ENCODE measurements around the gene SMIM26. TPM values are rescaled to one million over a fixed set of nuclear protein-coding genes. Genes with fewer than 3 reads are reported as not detected.

The SMIM26 gene, protein sequence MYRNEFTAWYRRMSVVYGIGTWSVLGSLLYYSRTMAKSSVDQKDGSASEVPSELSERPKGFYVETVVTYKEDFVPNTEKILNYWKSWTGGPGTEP
- 222 and 278 TPM in 2 replicates for total RNA-seq (2014; rRNA removed; shearing (Covaris generic))

DNA sequence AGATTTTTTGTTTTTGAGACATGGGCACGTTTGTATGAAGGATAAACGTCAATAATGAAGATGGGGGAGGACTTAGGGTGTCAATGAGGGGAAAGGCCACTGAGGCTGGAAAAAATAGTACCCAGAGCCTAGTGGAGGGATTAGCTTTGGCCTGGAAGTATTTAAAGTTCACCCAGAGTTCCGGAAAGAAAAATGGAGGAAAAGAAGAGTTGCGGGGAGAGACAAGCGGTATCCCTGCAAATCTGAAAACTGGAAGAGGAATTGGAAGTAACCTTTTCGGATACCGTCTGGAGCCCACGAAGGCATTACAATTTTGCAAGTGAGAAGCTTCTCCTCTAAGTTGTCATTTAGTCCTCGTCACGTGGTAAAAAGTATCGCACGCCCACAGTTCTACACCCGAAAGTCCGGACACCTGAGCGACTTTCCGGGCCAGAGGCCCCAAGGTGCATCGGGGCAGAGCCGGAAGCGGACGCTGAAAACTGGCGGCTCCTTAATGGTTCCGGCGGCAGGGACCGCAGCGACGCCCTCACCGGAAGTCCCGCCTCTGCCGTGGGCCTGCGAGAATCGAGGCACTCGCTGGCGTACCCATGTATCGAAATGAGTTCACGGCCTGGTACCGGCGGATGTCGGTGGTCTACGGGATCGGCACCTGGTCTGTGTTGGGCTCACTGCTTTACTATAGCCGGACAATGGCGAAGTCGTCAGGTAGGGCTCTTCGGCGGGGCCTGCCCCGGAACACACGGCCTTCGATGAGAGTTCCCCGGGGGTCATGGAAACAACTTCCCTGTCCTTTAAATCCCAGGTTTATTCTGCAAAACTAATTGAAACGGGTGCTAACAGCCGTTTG is at the start of gene SMIM26:
Gene SMIM26, plus strand, starts transcription at position 541 of the 847 bp plus-strand sequence. Its CDS starts 47 bp downstream, at position 588.
- DNase-seq (ENCODE audit: low read depth): peak; percentile 97

DNA sequence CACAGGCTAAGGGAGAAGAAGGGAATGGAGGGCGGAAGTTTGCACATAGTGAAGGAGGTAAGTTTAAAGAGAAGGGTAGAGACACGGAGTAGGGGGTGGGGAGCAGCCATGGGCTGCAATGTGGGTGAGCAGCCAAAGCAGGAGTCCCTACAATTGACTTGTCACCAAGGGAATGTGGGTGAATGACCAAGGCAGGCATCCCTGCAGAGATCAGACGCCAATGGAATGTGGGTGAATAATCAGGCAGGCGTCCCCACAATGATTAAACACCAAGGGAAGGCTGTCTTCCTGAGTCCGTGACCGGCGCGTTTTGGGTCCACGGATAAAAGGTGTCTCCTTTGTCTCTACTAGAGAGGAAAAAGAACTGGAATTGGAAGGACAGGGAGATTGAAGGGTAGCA is 45.2 kb upstream of the SMIM26 start:
- peak; percentile 77 for DNase-seq (ENCODE audit: low read depth)

DNA sequence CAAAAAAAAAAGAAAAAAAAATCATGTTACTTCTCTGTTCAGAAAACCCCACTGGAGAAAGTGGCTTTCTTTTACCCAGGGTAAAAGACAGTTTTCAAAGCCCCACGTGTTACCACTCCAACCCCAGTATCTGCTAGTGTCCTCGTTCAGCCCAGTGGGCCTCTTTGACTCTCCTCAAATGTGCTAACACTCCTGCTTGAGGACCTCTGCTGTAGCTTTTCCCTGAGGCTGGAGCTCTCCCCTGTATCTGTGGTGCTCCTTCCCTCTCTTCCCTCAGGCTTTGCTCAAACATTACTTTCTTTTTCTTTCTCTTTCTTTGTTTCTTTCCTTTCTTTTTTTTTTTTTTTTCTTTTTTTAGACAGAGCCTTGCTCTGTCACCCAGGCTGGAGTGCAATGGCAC is 44.2 kb upstream of the SMIM26 start:
- DNase-seq (ENCODE audit: low read depth): no peak

DNA sequence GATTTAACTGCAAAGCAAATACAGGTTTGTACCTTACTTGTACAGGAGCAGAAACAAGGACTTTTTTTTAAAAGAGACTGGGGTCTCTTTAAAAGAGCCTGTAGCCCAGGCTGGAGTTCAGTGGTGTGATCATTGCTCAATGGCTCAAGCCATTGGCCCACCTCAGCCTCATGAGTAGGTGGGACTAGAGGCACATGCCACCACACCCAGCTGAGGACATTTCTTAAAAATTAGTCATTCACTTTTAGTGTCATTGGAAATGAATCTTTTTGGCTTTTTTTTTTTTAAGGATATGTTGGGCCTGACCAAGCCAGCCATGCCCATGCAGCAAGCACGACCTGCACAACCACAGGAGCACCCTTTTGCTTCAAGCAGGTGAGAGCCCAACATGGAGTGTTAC is 42.6 kb upstream of the SMIM26 start:
- DNase-seq (ENCODE audit: low read depth): peak; percentile 79

DNA sequence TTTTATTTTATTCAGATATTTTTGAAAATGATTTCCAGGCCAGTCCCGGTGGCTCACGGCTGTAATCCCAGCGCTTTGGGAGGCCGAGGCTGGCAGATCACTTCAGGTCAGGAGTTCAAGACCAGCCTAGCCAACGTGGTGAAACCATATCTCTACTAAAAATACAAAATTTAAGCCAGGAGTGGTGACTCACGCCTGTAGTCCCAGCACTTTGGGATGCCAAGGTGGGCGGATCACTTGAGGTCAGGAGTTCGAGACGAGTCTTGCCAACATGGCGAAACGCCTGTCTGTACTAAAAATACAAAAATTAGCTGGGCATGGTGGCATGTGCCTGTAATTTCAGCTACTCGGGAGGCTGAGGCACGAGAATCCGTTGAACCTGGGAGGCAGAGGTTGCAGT is 40.5 kb upstream of the SMIM26 start:
- peak; percentile 51 for DNase-seq (ENCODE audit: low read depth)

DNA sequence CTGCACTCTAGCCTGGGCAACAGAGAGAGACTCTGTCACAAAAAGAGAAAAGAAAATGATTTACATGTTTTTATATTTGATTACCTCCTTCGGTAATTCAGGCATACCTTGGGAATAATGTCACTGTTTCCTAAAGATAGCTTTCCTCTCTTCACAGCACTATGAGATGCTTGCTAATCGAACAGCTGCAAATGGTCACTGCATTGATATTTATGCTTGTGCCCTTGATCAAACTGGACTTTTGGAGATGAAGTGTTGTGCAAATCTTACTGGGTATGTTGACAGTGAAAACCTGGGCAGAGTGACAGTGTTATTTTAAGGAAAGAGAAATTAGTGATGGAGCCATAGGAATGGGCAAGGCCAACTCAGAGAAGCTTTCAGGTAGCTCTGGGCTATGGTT is 39.9 kb upstream of the SMIM26 start:
- no peak for DNase-seq (ENCODE audit: low read depth)

DNA sequence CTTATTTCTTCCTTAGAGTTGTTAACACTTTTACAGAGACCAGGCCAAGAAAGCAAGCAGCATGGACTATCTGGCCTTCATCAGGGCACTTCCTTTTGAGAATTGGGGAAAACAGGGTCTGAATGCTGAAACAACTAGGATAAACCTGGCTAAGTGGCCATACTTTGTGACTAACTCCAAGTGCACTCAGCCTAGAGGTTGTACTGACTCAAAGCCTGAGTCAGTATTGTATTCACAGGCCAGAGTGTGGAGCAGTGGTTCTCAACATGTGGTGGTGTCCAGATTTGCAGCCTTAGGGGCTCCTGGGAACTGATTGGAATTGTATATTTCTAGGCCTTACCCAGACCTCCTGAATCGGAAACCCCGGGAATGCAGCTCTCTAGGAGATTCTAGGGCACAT is 39.4 kb upstream of the SMIM26 start:
- peak; percentile 70 for DNase-seq (ENCODE audit: low read depth)

DNA sequence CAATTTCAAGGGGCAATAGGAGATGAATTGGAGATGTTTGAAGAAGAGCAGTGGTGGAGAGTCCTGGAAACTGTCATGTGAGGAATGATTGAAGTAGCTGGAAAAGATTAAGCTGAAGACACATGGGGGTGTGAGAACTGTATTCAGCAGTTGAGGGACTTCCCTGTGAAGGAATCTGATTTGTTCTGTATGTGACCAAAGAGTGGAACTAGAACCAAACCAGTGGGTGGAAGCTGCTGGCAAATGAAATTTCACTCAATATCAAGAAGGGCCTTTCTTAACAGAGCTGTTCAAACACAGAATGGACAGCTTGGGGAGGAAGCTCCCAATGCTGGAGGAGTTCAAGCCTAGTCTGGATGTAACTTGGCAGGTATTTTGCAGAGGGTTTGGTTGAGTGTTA is 38.2 kb upstream of the SMIM26 start:
- no peak for DNase-seq (ENCODE audit: low read depth)

DNA sequence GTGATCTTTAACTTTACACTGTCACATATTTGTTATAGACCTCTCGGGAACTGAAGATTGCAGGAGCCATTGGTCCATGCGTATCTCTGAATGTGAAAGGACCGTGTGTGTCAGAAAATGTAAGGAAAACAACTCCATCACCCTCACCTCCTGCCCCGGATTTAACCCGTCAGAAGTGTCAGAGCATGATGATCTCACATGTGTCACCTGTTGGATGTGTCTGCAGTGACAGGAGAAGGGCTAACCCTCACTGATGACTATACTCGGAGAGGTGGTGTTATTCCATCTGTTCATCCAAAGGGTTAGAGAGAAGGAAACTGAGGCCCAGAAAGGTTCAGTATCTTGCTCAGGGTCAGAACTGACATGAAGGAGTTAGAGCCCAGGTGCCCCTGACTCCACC is 34.6 kb upstream of the SMIM26 start:
- DNase-seq (ENCODE audit: low read depth): no peak

DNA sequence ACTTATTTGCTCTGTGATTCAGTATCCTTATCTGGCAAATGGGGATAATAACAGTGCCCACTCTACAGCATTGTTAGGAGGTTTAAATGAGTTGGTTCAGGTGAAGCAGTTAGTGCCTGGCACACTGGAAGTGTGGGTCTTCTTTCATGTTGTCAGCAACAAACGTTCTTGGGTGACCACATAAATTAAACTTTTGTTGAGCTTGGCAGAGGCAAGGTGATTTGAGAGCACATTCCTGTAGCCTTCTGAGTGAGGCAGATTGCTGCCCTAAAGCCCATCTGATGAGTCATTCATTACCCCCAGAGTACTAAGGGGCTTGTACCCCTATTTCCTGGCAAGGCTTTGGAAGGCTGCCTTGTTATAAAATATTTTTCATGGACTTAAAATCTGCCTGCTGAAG is 33.7 kb upstream of the SMIM26 start:
- peak; percentile 41 for DNase-seq (ENCODE audit: low read depth)

DNA sequence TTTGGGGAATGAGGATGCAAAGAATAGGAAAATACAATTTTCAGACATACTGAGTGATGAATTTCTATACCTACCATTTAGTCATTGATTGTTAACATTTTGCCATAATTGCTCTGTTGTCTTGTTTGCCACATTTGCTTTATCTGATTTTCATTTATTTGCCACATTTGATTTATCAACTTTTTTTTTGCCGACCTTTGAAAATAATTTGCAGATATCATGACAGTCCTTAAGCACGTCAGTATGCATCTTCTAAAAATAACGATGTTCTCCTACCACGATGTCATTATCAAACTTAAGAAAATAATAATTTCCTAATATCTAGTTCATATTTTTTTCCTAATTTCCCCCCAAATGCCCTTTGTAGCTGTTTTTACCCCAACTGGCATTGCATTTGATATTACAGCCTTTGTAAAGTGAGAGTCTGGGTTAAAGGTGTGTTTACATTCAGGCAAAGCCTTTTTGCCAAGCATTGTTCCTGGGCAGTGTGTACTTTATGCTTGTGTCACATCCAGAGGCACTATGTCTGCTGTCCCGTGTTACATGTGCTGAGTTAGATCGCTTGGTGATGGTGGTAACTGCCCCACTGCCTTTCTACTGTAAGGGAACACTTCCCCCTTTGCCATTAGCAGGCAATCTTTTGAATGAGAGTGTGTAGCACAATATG is 33.1 kb upstream of the SMIM26 start:
- DNase-seq (ENCODE audit: low read depth): no peak

DNA sequence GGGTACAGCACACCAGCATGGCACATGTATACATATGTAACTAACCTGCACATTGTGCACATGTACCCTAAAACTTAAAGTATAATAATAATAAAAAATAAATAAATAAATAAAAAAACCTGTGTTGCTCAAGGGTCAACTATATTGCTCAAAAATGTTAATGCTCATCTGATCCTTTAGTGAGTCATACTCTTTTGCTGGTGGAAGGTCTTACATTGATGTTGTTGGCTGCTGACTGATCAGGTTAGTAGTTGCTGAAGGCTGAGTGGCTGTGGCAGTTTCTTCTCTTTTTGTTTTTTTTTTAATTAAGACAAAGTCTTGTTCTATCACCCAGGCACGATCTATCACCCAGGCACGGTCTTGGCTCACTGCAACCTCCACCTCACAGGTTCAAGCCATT is 29.6 kb upstream of the SMIM26 start:
- DNase-seq (ENCODE audit: low read depth): peak; percentile 37

DNA sequence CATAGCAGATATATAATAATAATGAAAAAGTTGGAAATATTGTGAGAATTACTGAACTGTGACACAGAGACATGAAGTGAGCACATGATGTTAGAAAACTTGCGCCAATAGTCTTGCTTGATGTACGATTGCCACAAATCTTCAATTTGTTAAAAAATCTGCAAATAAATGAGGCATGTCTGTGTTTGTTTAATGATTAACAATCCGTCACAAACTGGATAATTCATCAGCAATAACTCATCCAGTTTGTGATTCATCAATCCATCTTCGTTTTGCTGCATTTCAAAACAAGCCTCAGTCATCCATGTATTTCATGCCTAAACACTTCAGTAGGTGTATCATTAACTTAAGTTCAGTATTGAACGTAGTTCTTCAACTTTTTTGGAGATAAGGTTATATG is 25.5 kb upstream of the SMIM26 start:
- no peak for DNase-seq (ENCODE audit: low read depth)

DNA sequence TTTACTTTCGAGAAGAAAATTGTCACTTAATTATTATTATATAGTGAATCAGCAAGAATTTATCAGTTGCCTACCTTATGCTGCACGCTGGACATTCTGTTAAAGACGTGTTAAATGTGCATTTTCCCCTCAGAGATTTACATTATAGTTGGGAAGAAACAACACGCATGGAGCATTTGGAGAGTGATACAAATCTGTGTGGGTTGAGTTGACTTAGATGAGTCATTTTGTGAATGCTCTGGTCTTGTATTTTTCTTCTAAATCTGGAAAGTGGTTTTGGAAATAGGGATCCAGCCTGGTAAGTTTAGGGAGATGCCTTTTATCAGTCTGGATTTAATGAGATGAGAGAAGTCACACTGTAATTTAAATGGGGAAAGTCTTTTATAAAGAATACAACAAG is 24.0 kb upstream of the SMIM26 start:
- DNase-seq (ENCODE audit: low read depth): no peak

DNA sequence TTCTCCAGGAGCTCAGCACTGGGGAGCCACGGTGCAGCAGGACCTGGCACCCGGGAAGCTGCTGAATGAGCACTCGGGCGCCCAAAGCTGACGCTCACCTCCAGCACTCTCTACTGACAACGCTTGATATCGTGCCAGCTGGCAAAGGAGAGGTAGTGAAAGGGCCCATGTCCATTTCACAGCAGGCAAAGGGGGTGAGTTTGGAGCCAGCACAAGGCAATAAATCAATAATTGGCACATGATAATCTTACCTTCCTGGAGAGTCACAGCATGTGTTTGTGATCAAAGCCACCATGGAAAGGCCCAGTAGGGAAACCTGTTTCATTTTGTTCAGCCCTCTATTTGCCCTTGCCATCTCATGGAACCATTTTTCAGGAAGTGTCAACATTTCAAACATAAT is 23.3 kb upstream of the SMIM26 start:
- no peak for DNase-seq (ENCODE audit: low read depth)

DNA sequence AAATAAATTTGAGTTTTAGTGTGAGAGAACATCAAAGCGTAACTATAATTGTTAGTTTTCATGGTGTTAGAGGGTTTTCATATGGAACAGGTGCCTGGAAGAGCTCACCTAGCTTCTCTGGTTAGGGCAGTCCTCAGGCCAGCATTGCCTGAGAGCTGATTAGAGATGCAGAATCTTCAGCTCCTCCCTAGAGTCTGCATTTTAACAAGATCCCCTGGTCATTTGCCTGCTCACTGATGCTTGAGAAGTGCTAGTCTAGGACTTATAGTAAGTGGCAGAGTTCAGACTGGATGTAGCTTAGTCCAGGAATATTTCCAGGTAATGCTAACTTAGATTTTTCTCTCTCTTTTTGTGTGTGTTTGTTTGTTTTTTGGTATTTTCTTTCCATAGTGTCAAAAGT is 21.7 kb upstream of the SMIM26 start:
- no peak for DNase-seq (ENCODE audit: low read depth)

DNA sequence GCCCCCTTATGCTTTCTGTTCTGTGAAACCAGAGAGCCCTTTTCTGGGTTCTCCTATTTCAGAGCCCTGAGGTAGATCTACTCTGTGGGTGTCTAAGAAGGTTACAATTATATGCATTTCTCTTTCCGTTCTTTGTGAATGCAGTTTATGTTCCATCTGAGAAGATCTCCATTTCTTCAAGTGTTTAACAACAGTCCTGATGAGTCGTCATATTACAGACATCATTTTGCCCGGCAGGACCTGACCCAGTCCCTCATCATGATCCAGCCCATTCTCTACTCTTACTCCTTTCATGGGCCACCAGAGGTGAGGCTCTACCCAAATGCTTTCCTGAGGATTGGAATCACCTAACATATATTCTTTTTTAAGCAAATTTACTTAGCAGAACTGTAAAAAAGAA is 18.8 kb upstream of the SMIM26 start:
- DNase-seq (ENCODE audit: low read depth): no peak

DNA sequence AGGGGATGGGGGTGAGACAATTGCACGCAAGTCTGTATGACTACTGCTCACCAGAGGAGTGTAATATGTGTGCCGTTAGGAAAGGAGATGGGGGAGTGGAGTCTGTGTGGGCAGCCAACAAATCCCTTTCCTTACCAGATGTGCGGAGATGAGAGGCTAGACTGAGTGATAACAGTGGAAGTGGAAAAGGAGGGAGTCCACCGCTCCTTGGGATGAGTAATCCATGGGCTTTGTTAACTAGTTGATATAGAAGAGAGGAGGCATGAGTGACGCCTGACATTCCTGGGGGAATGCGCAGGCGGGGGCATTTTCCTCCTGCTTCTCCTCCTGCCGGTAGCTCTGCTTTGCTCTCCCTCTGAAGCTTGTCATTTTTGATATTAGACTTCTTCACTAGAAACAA is 13.5 kb upstream of the SMIM26 start:
- DNase-seq (ENCODE audit: low read depth): no peak

DNA sequence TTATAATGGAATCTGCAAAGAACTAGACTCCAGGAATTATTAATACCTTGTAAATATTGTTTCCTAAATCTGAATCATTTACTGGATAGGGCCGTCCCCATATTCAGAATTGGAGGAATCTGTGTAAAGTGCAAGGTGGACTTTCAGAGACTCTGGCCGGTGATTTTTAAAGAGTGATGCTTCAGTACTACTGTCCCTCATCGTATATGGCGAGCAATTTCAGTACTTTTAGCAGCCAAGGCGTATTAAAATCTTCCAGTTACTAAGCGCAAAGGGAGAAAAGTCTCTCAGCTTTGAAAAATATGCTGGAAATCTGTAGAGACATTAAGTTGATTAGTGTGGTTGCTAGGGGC is 483 bp downstream of the SMIM26 start:
- no peak for DNase-seq (ENCODE audit: low read depth)

DNA sequence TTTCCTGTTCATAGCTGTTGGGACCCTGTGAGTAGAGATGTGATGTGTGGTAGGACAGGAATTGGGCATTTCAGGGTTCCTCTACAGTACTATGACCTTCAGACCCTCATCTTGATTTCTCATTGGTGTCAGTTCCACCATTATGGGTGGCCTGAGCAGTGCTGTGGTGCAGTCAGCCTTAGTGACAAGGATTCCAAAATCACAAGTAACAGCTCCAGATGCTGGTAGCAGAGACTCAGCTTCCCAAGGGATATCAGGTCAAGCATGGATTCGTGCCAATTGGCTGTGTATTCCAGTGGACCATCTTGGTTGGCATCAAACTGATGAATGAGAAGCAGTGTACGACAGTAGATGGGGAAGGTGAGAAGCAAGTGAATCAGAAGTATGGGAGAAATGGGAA is 3.8 kb downstream of the SMIM26 start:
- DNase-seq (ENCODE audit: low read depth): no peak

DNA sequence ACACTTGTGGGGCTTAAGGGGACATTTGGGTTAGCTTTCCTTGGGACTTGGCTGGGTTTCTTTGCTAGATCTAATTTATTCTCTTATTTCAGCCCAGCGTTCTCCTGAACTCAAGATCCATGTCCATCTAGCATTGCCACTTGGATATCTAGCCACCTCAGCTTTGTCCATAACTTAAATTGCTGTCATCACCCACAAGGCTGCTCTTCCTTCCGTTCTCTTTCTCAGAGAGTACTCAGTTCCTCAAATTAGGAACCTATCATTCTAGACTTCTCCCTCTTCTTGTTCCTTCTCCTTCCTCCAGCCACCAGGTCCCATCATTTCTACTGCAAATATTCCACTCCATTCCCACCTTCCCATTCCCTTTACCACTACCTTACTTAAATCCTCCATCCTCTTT is 4.3 kb downstream of the SMIM26 start:
- no peak for DNase-seq (ENCODE audit: low read depth)

DNA sequence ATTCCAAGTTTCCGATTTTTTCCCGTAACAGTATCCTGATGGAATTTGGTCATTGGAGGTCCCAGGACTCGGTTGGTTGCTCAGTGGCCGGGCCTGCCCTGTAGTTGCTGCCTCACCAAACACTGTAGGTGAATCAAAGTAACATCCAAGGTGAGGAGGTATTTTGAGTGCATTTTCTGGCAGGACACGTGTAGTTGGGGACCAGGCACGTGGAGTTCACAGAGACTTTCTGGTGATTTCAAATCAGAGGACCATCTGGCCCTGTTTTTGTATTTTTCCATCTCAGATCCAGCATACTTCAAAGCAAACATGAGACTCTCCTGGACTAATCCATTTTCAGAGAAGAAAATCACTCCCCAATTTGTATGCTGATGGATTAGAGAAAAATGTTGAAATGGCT is 10.7 kb downstream of the SMIM26 start:
- no peak for DNase-seq (ENCODE audit: low read depth)

DNA sequence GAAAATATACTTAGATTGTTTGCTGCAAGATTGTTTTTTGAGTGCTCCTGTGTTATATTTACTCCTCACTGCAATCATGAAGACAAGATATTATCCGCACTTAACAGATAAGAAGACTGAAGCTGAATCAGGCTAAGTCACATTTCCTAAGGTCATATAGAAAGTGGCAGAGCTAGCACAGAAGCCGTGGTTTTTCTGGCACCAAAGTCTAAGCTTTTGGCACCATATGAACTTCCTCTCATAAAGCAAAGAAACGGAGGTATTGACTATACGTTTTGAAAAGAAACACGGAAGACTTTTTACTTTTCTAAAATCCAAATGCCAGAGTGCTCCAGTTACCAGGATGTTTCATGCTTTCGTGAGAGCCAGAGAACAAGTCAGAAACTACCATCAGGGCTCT is 11.3 kb downstream of the SMIM26 start:
- no peak for DNase-seq (ENCODE audit: low read depth)

Data from M059J (cell line).